ENCODE data around the gene UBE2D3. TPM values are rescaled to one million over a fixed set of nuclear protein-coding genes. Genes with fewer than 3 reads are reported as not detected.
A peak's percentile ranks its signal among the peaks of the same experiment; 100 is the strongest.

UBE2D3 gene
- total RNA-seq, 2 experiments from 2014 or later: 415 to 447 TPM

DNA sequence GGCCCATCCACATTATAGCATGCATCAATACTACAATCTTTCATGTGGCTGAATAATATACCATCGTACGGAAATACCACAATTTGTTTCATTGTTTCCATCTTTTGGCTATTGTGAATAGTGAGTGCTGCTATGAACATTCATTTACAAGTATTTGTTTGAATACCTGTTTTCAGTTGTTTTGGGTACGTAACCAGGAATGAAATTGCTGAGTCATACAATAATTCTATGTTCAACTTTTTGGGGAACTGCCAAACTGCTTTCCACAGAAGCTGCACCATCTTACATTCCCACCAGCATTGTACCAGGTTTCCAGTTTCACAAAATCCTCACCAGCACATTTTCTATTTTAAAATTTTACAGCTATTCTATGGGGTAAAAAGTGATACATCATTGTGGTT lies 38.0 kb downstream of the UBE2D3 start:
- Mint-ChIP-seq H3K9me3 (peaks cover 24% of the 10 kb centered on the region), H3K4me1 (ENCODE audit: low read depth) (peaks cover 46% of the 10 kb centered on the region), H3K27ac (peak overlapping the region; percentile 67), H3K27me3 (no peaks in the 10 kb centered on the region), H3K36me3 (peaks cover 22% of the 10 kb centered on the region), H3K4me3 (no peak overlapping the region)
- ChIA-PET CTCF (interaction anchor here (0.7 to 1.4 kb wide), 2 partner anchors 27 to 29 kb away, joined by 3 read pairs; no protein-coding TSS in a partner anchor), POLR2A (interaction anchor here (1.2 to 6.0 kb wide), 3 partner anchors 29 to 161 kb away, joined by 5 to 20 read pairs (median 6); partner anchors contain the start of genes MANBA and UBE2D3)
- intact Hi-C loops (cut with micrococcal nuclease): loop anchor here (1.0 to 10.0 kb wide), 4 partner anchors 28 to 285 kb away; partner anchors contain the start of genes MANBA and SLC9B2
- DNase-seq: peak; percentile 14

DNA sequence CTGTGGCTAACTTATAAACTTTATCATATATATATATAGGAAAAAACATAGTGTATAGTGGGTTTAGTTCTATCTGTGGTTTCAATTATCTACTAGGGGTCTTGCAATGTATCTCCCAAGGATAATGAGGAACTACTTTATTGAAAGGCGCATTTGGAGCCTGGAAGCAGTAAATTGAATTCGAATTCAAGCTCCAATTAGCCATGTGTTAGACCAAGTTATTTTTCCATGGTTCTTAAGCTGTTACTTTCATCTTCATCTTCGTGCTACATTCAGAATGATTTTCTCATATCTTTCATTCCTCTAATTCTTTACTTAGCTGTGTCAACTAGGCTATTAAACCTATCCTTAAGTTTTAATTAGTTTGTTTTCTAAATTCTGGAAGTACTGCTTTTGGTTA lies 39.4 kb downstream of the UBE2D3 start:
- ChIA-PET CTCF (interaction anchor here (0.7 kb wide), 1 partner anchor 210 kb away, joined by 3 read pairs; no protein-coding TSS in a partner anchor), POLR2A (interaction anchor here (1.2 to 6.0 kb wide), 2 partner anchors 28 to 40 kb away, joined by 3 to 20 read pairs; partner anchors contain the start of gene UBE2D3)
- intact Hi-C loops (cut with micrococcal nuclease): loop anchor here (10.0 kb wide), 1 partner anchor 287 kb away; the partner anchor contains the start of gene SLC9B2
- Mint-ChIP-seq H3K4me3 (no peak overlapping the region), H3K4me1 (ENCODE audit: low read depth) (peaks cover 39% of the 10 kb centered on the region), H3K27ac (no peak overlapping the region), H3K9me3 (peaks cover 16% of the 10 kb centered on the region), H3K27me3 (no peaks in the 10 kb centered on the region), H3K36me3 (peaks cover 12% of the 10 kb centered on the region)
- no peak for DNase-seq

DNA sequence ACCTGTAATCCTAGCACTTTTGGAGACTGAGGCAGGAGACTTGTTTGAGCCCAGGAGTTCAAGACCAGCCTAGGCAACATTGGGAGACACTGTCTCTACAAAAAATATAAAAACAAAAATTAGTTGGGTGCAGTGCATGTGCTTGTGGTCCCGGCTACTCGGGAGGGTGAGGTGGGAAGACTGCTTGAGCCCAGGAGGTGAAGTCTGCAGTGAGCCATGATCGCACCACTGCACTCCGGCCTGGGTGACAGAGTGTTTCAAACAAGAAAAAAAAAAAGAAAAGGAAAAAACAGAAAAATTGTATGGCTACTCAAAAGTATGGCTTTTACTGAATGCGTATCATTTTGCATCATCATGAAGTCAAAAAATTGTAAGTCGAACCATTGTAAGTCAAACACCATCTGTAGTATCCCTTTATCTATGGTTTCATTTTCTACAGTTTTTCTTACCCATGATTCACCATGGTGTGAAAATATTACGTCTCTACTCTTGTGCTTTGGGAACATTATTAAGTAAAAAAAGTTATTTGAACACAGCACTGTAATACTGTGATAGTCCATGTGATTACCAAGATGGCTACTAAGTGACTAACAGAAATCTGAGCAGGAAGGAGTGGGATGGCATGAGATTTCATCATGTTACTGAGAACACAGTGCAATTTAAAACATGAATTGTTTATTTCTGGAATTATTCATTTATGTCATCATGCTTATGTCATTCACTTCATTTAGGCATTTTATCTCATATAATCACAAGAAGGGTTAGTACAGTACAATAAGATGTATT lies 40.1 kb downstream of the UBE2D3 start:
- no peak overlapping the region for H3K4me3 Mint-ChIP-seq
- no peaks in the 10 kb centered on the region for H3K27me3 Mint-ChIP-seq
- ChIA-PET CTCF (no interaction called here), POLR2A (interaction anchor here (1.2 to 6.0 kb wide), 2 partner anchors 28 to 41 kb away, joined by 3 to 20 read pairs; partner anchors contain the start of gene UBE2D3)
- peaks cover 5% of the 10 kb centered on the region for H3K36me3 Mint-ChIP-seq
- intact Hi-C loops (cut with micrococcal nuclease): loop anchor here (10.0 kb wide), 1 partner anchor 288 kb away; the partner anchor contains the start of gene SLC9B2
- H3K9me3 Mint-ChIP-seq: peaks cover 10% of the 10 kb centered on the region
- H3K27ac Mint-ChIP-seq: peak overlapping the region; percentile 50
- H3K4me1 Mint-ChIP-seq (ENCODE audit: low read depth): peaks cover 34% of the 10 kb centered on the region
- no peak for DNase-seq

DNA sequence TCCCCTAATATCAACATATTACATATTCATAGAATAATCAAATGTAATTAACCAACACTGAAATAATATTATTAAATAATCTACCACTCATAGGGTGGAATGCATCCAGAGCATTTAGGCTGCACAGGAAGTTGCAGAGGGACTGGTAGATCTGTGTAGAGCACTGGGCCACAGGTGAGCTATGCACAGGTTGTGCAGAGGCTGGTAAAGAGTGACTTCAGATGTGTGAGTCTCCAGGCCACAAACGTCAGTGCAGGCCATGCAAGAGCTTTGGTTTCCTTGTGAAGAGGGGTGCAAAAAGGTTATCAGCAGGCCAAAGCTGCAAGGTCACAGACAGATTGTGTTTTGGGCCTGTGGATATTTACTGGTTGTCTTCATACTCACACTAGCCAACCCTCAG lies 41.1 kb downstream of the UBE2D3 start:
- Mint-ChIP-seq H3K4me3 (no peak overlapping the region), H3K27ac (no peak overlapping the region), H3K36me3 (no peaks in the 10 kb centered on the region), H3K4me1 (ENCODE audit: low read depth) (peaks cover 26% of the 10 kb centered on the region), H3K27me3 (no peaks in the 10 kb centered on the region), H3K9me3 (peaks cover 7% of the 10 kb centered on the region)
- POLR2A ChIA-PET: no interaction called here
- intact Hi-C loops (cut with micrococcal nuclease): loop anchor here (10.0 kb wide), 1 partner anchor 289 kb away; the partner anchor contains the start of gene SLC9B2
- DNase-seq: no peak
- CTCF ChIA-PET: no interaction called here

DNA sequence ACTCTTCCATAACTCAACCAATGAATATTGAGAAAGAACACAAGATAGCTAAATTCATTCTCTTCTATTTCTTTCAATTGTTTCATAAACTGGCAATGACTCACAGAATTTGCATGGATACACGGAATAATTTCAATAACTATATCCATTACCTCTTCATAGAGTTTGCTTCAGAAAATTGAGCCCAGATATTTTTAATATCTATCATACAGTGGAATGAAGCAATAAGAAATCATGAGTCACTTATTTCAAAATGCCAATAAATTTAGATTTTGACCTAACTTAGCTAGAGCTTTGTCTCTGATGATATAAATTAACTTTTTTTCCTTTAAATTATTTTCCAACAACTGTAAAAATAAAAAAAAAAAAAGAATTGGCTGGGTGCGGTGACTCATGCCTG lies 44.3 kb downstream of the UBE2D3 start:
- Mint-ChIP-seq H3K27ac (no peak overlapping the region), H3K36me3 (no peaks in the 10 kb centered on the region), H3K4me1 (ENCODE audit: low read depth) (peaks cover 9% of the 10 kb centered on the region), H3K4me3 (no peak overlapping the region), H3K27me3 (no peaks in the 10 kb centered on the region), H3K9me3 (peaks cover 3% of the 10 kb centered on the region)
- ChIA-PET CTCF (interaction anchor here (0.7 kb wide), 1 partner anchor 193 kb away, joined by 3 read pairs; no protein-coding TSS in a partner anchor), POLR2A (no interaction called here)
- DNase-seq: no peak
- intact Hi-C loops (cut with micrococcal nuclease): loop anchor here (10.0 kb wide), 1 partner anchor 292 kb away; the partner anchor contains the start of gene SLC9B2

DNA sequence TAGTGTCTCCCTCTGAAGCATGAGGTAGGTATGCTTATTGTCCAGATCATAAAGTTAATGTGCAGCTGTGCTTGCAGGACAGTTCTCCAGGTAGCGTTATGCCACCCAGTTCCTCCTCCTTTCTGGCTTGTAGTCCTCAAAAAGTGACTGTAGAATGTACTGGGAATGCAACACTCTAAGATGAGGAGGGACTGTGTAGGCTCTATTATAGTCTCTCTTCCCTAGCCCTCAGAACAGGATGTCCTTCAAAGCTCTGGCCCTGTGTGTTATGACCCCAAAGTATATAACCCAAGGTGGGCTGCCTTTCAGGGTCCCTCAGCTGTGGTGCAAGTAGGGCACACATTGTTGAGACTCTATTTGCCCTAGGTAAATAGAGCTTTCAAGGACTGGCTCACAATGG lies 45.8 kb downstream of the UBE2D3 start:
- H3K27ac Mint-ChIP-seq: no peak overlapping the region
- ChIA-PET POLR2A (interaction anchor here (1.2 to 1.3 kb wide), 2 partner anchors 11 to 21 kb away, joined by 3 to 5 read pairs; partner anchors contain the start of gene MANBA), CTCF (no interaction called here)
- H3K36me3 Mint-ChIP-seq: no peaks in the 10 kb centered on the region
- intact Hi-C loops (cut with micrococcal nuclease): loop anchor here (10.0 kb wide), 1 partner anchor 293 kb away; the partner anchor contains the start of gene SLC9B2
- no peaks in the 10 kb centered on the region for H3K9me3 Mint-ChIP-seq
- H3K4me3 Mint-ChIP-seq: no peak overlapping the region
- no peak for DNase-seq
- H3K27me3 Mint-ChIP-seq: no peaks in the 10 kb centered on the region
- H3K4me1 Mint-ChIP-seq (ENCODE audit: low read depth): peaks cover 4% of the 10 kb centered on the region

DNA sequence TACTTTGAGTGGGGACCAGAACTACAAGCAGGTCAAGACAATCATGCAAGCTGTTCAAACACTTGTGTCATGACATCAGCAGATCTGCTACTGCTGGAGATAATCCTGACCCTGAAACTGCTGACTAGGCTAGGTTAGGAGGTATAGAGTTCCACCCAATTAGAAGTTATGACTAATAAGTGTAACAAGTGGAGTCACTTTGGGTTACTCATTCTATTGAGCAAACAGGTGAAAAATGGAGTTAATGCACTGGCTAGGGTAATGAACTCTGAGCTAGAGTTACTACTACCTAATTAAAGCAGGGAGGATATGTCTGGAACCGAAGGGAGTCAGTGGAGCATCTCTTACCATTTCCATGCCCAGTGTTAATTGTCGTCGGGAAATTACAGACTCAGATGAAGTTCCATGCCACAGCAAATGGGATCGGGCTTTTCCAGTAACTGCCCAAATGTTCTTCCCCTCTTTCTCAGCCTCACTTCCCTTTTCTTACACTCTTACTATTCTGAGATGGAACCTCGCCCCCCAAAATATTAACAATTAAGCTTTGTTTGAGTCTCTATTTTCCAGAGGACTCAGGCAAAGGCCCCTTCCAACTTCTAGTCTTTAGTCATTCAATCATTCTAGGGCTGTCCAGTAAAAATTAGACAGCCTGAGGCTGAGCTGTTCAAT lies 46.7 kb downstream of the UBE2D3 start:
- POLR2A ChIA-PET: interaction anchor here (1.3 kb wide), 1 partner anchor 20 kb away, joined by 5 read pairs; the partner anchor contains the start of gene MANBA
- H3K4me1 Mint-ChIP-seq (ENCODE audit: low read depth): peaks cover 4% of the 10 kb centered on the region
- DNase-seq: no peak
- CTCF ChIA-PET: no interaction called here
- no peak overlapping the region for H3K27ac Mint-ChIP-seq
- no peaks in the 10 kb centered on the region for H3K9me3 Mint-ChIP-seq
- no peaks in the 10 kb centered on the region for H3K36me3 Mint-ChIP-seq
- intact Hi-C loops (cut with micrococcal nuclease): loop anchor here (1.0 to 10.0 kb wide), 2 partner anchors 20 to 294 kb away; partner anchors contain the start of genes MANBA and SLC9B2
- H3K4me3 Mint-ChIP-seq: no peak overlapping the region
- H3K27me3 Mint-ChIP-seq: no peaks in the 10 kb centered on the region

DNA sequence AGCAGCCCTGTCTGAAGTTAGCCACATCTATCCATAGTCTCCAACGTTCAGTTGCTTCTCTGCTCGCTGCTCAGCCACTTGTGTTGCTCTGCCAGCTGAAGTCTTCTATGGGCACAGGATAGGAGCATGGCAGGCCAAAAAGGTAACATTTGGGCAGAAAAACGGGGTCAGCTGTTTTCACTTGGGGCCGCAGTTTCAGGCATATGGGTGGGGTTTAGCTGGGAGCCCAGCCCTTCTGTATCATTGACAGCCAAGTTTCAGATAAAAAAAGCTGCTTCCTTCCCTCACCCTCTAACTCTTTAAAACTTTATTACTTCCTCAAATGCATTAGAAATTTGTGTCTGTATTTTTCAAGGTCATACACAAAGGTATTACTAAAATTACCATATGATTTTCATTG lies 48.1 kb downstream of the UBE2D3 start:
- no peaks in the 10 kb centered on the region for H3K36me3 Mint-ChIP-seq
- no peak overlapping the region for H3K27ac Mint-ChIP-seq
- H3K4me1 Mint-ChIP-seq (ENCODE audit: low read depth): peaks cover 4% of the 10 kb centered on the region
- intact Hi-C loops (cut with micrococcal nuclease): no loop called here
- CTCF ChIA-PET: no interaction called here
- POLR2A ChIA-PET: no interaction called here
- H3K4me3 Mint-ChIP-seq: no peak overlapping the region
- no peaks in the 10 kb centered on the region for H3K27me3 Mint-ChIP-seq
- no peak for DNase-seq
- no peaks in the 10 kb centered on the region for H3K9me3 Mint-ChIP-seq

DNA sequence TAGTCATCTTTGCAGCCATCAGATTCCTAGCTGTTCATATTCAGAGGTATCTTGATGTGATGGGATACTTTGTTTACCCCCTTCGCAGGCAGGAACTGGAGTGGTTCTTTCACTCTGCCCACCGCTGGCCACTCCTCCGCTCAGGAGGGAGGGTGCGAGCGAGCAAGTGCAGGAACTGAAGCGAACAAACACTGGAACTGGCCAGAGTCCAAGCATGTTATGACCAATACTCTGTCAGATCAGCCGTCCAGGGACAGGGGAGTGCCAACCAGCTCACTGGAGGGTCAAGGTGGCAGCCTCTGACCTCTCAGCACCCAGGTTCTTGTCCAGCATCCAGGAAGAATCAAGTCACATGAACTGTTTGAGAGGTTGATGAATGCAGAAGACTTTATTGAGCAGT lies 48.6 kb downstream of the UBE2D3 start:
- intact Hi-C loops (cut with micrococcal nuclease): no loop called here
- Mint-ChIP-seq H3K27me3 (no peaks in the 10 kb centered on the region), H3K36me3 (no peaks in the 10 kb centered on the region), H3K9me3 (no peaks in the 10 kb centered on the region), H3K27ac (no peak overlapping the region), H3K4me1 (ENCODE audit: low read depth) (peaks cover 4% of the 10 kb centered on the region), H3K4me3 (no peak overlapping the region)
- CTCF ChIA-PET: no interaction called here
- POLR2A ChIA-PET: no interaction called here
- DNase-seq: no peak

DNA sequence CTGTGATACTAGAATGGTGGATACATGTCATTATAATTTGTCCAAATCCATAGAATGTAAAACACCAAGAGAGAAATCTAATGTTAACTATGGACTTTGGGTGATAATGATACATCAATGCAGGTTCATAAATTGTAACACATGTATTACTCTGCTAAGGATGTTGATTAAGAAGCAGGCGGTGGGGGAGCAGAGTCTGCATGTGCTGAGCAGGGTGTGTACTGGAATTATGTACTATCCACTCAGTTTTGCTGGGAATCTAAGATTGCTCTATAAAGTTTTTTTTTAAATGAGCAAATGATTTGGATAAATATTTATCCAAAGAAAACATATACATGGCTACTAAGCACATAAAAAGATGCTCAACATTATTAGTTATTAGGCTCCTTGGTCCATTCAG lies 51.5 kb downstream of the UBE2D3 start:
- intact Hi-C loops (cut with micrococcal nuclease): no loop called here
- POLR2A ChIA-PET: no interaction called here

DNA sequence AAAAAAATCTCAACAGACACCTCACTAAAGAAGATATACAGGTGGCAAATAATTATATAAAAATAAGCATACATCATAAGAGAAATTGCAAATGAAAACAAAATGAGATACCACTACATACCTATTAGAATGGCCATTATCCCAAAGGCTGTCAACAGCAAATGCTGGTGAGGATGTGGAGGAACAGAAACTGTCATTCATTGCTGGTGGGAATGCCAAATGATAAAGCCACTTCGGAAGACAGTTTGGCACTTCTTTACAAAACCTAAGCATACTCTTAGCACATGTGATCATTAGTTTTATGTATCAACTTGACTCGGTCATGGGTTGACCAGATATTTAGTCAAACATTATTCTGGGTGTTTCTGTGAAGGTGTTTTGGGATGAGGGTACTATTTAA lies 53.1 kb downstream of the UBE2D3 start:
- H3K4me3 Mint-ChIP-seq: no peak overlapping the region
- H3K36me3 Mint-ChIP-seq: no peaks in the 10 kb centered on the region
- no peaks in the 10 kb centered on the region for H3K9me3 Mint-ChIP-seq
- ChIA-PET CTCF (no interaction called here), POLR2A (no interaction called here)
- no peaks in the 10 kb centered on the region for H3K4me1 Mint-ChIP-seq (ENCODE audit: low read depth)
- intact Hi-C loops (cut with micrococcal nuclease): no loop called here
- H3K27me3 Mint-ChIP-seq: no peaks in the 10 kb centered on the region
- no peak overlapping the region for H3K27ac Mint-ChIP-seq
- no peak for DNase-seq

More for the DNA sequence above, 51.5 kb downstream of the UBE2D3 start:
- DNase-seq: no peak
- Mint-ChIP-seq H3K9me3 (no peaks in the 10 kb centered on the region), H3K27ac (no peak overlapping the region), H3K4me1 (ENCODE audit: low read depth) (peaks cover 4% of the 10 kb centered on the region), H3K27me3 (no peaks in the 10 kb centered on the region), H3K4me3 (no peak overlapping the region), H3K36me3 (no peaks in the 10 kb centered on the region)
- CTCF ChIA-PET: no interaction called here

All from activated CD4-positive, alpha-beta memory T cell treated with anti-CD3 and anti-CD28 coated beads for 36 hours (primary cell).